HCT116 (cell line): ENCODE data around the gene ATP2B3. TPM values are rescaled to one million over a fixed set of nuclear protein-coding genes. Genes with fewer than 3 reads are reported as not detected.

Experiments
- ATAC-seq: fragments of 200-7000 bp; cut with Tn5 transposase; 2 replicates; pipeline ENCODE4 v1.9.1; 2020; ENCODE audit warnings: mild to moderate bottlenecking, moderate library complexity
- BruUV-seq: library from RNA; stranded (reverse); fragments of 400-500 nt; replicated peaks from 2 replicates; lab custom pipeline; 2021; lab: Mats Ljungman, UMichigan
- CTCF ChIA-PET: fragments of 300-600 bp; sonication (Branson Sonifier 250); formaldehyde crosslinking; loops from one replicate; lab custom pipeline; 2021; ENCODE audit warnings: antibody characterized with exemption; lab: Charles Lee
- POLR2A ChIA-PET: fragments of 300-600, 350-600 bp; sonication (Branson Sonifier 250); formaldehyde crosslinking; loops from one replicate; lab custom pipeline; 2021; ENCODE audit warnings: antibody characterized with exemption; lab: Charles Lee
- RAD21 ChIA-PET, 2 experiments: fragments of 300-600 bp; sonication (Branson Sonifier 250); formaldehyde crosslinking; loops; one replicate each; lab custom pipeline; 2023; ENCODE audit warnings: low total read pairs in 2 of 2; ENCODE audit not compliant: uncharacterized antibody in 2 of 2, unreplicated experiment in 2 of 2, low non-redundant PET in 1 of 2; lab: Charles Lee
- DNase-seq: peaks from one replicate; pipeline ENCODE4 v3.0.0-alpha.2; 2010; ENCODE audit warnings: low read depth, low spot score
- H2AFZ ChIP-seq: fragments of 200-600 bp; shearing (Covaris generic), sonication (generic); 2 replicates; pipeline ENCODE4 v1.6.1; 2017; ENCODE audit warnings: low read depth, mixed run types, mixed read lengths, antibody characterized with exemption, low read length; ENCODE audit not compliant: poor library complexity, severe bottlenecking
- H3K27ac ChIP-seq: 2 replicates; pipeline ENCODE4 v1.5.1; 2012; ENCODE audit warnings: low read depth, low read length
- H3K27me3 ChIP-seq: fragments of 200-600 bp; sonication (generic); 2 replicates; pipeline ENCODE4 v1.6.1; 2016; ENCODE audit warnings: mixed run types, low read length, mixed read lengths; ENCODE audit not compliant: insufficient read depth
- H3K36me3 ChIP-seq, 2 experiments: fragments of 200-500 bp in 1 of 2; fragments of 200-600 bp in 1 of 2; sonication (Bioruptor generic) in 1 of 2; sonication (generic) in 1 of 2; 2 replicates each; pipeline versions ENCODE4 v1.5.1 to v1.6.1; 2014 to 2016; ENCODE audit warnings: low read length in 2 of 2, inconsistent platforms in 1 of 2, mixed read lengths in 1 of 2, mixed run types in 1 of 2; ENCODE audit not compliant: insufficient read depth in 2 of 2, control insufficient read depth in 1 of 2
- H3K4me1 ChIP-seq, 2 experiments: fragments of 200-600 bp in 1 of 2; sonication (generic) in 1 of 2; 2 replicates each; pipeline versions ENCODE4 v1.5.1 to v1.6.1; 2012 to 2017; ENCODE audit warnings: low read length in 2 of 2, inconsistent platforms in 1 of 2, mild to moderate bottlenecking in 1 of 2, mixed read lengths in 1 of 2, mixed run types in 1 of 2, moderate library complexity in 1 of 2; ENCODE audit not compliant: insufficient read depth in 2 of 2, control insufficient read depth in 1 of 2
- H3K4me2 ChIP-seq: fragments of 200-600 bp; sonication (generic); 2 replicates; pipeline ENCODE4 v1.6.1; 2017; ENCODE audit warnings: mixed run types, low read length, mixed read lengths
- H3K4me3 ChIP-seq, 2 experiments: fragments of 200-600 bp in 1 of 2; sonication (generic) in 1 of 2; replicated peaks in 1 of 2; 2 replicates each; pipeline ENCODE4 v1.5.1; 2011 to 2016; ENCODE audit warnings: low read length in 2 of 2, control low read depth in 1 of 2, low read depth in 1 of 2, mild to moderate bottlenecking in 1 of 2, mixed read lengths in 1 of 2, mixed run types in 1 of 2
- H3K79me2 ChIP-seq: fragments of 200-600 bp; sonication (generic); 2 replicates; pipeline ENCODE4 v1.6.1; 2017; ENCODE audit warnings: mild to moderate bottlenecking, mixed run types, low read length, moderate library complexity, mixed read lengths; ENCODE audit not compliant: insufficient read depth
- H3K9ac ChIP-seq: fragments of 200-600 bp; sonication (generic); 2 replicates; pipeline ENCODE4 v1.6.1; 2016; ENCODE audit warnings: low read length, mixed read lengths
- H3K9me2 ChIP-seq: fragments of 200-600 bp; sonication (generic), shearing (Covaris generic); 2 replicates; pipeline ENCODE4 v1.6.1; 2017; ENCODE audit warnings: mixed run types, mild to moderate bottlenecking, moderate library complexity; ENCODE audit not compliant: insufficient read depth
- H3K9me3 ChIP-seq, 2 experiments: fragments of 200-500 bp in 1 of 2; fragments of 200-600 bp in 1 of 2; sonication (Bioruptor generic) in 1 of 2; sonication (generic) in 1 of 2; 2 replicates each; pipeline ENCODE4 v1.6.1; 2014 to 2017; ENCODE audit warnings: low read length in 2 of 2, mixed read lengths in 2 of 2, inconsistent platforms in 1 of 2, low read depth in 1 of 2, mild to moderate bottlenecking in 1 of 2, mixed run types in 1 of 2, moderate library complexity in 1 of 2; ENCODE audit not compliant: control insufficient read depth in 1 of 2, insufficient read depth in 1 of 2
- H4K20me1 ChIP-seq: fragments of 200-600 bp; sonication (generic), shearing (Covaris generic); 2 replicates; pipeline ENCODE4 v1.6.1; 2017; ENCODE audit warnings: mixed run types, mild to moderate bottlenecking, moderate library complexity; ENCODE audit not compliant: insufficient read depth
- ATF3 ChIP-seq: IDR thresholded peaks from 2 replicates; pipeline ENCODE4 v1.6.1; 2012
- CBX3 ChIP-seq: IDR thresholded peaks from 2 replicates; pipeline ENCODE4 v1.6.1; 2012; ENCODE audit warnings: low read depth
- CEBPB ChIP-seq: IDR thresholded peaks from 2 replicates; pipeline ENCODE4 v1.6.1; 2012; ENCODE audit warnings: low read depth
- EGR1 ChIP-seq: IDR thresholded peaks from 2 replicates; pipeline ENCODE4 v1.6.1; 2012; ENCODE audit warnings: low read depth
- ELF1 ChIP-seq: IDR thresholded peaks from 2 replicates; pipeline ENCODE4 v1.6.1; 2012; ENCODE audit warnings: low read depth, borderline replicate concordance
- EZH2 ChIP-seq: fragments of 200-600 bp; sonication (generic); IDR thresholded peaks from 2 replicates; pipeline ENCODE4 v1.6.1; 2017; ENCODE audit warnings: antibody characterized with exemption, mixed run types
- EZH2phosphoT487 ChIP-seq: fragments of 200-600 bp; IDR thresholded peaks from 2 replicates; pipeline ENCODE4 v1.6.1; 2018; ENCODE audit warnings: antibody characterized with exemption, borderline replicate concordance
- JUND ChIP-seq: IDR thresholded peaks from 2 replicates; pipeline ENCODE4 v1.6.1; 2012
- POLR2AphosphoS5 ChIP-seq: IDR thresholded peaks from 2 replicates; pipeline ENCODE4 v1.6.1; 2011; ENCODE audit warnings: mild to moderate bottlenecking, low read depth, low read length, moderate library complexity
- RAD21 ChIP-seq: IDR thresholded peaks from 2 replicates; pipeline ENCODE4 v1.6.1; 2012; ENCODE audit warnings: low read depth, mild to moderate bottlenecking
- SIN3A ChIP-seq: IDR thresholded peaks from 2 replicates; pipeline ENCODE4 v1.6.1; 2012; ENCODE audit warnings: low read depth
- SP1 ChIP-seq: IDR thresholded peaks from 2 replicates; pipeline ENCODE4 v1.6.1; 2012; ENCODE audit warnings: low read depth
- SRF ChIP-seq: IDR thresholded peaks from 2 replicates; pipeline ENCODE4 v1.6.1; 2012; ENCODE audit warnings: low read depth
- ZBTB33 ChIP-seq: IDR thresholded peaks from 2 replicates; pipeline ENCODE4 v1.6.1; 2011; ENCODE audit warnings: mild to moderate bottlenecking, low read length, moderate library complexity; ENCODE audit not compliant: insufficient replicate concordance; ENCODE audit errors: extremely low read depth
- ZNF274 ChIP-seq: fragments of 200-500 bp; sonication (Bioruptor generic); IDR thresholded peaks from 2 replicates; pipeline ENCODE4 v1.6.1; 2014; ENCODE audit warnings: mild to moderate bottlenecking, low read depth, low read length, inconsistent platforms
- intact Hi-C: fragments of 100-400 bp; cut with micrococcal nuclease; formaldehyde crosslinking; loops from 2 replicates; pipeline ENCODE4 v1.10.0; 2022
- total RNA-seq: library from RNA; stranded (reverse); gene quantifications from one replicate; pipeline ENCODE4 v1.2.1, GENCODE V29; 2021; ENCODE audit not compliant: unreplicated experiment
- TF ChIP-seq, protein P1 (sequence below), 3 experiments: fragments of 200-600 bp in 1 of 3; sonication (generic) in 1 of 3; IDR thresholded peaks in 2 of 3; conservative IDR thresholded peaks in 1 of 3; 2 replicates each; pipeline ENCODE4 v1.5.1; 2012 to 2017; ENCODE audit warnings: low read depth in 2 of 3, low read length in 2 of 3, antibody characterized with exemption in 1 of 3, borderline replicate concordance in 1 of 3, control low read depth in 1 of 3, mild to moderate bottlenecking in 1 of 3, mixed read lengths in 1 of 3, mixed run types in 1 of 3, moderate library complexity in 1 of 3; ENCODE audit not compliant: insufficient read depth in 1 of 3

The ATP2B3 gene
- total RNA-seq, 1 experiment from 2014 or later, result not detected

GRCh38 chrX:153611298-153612095, 94.1 kb downstream of the ATP2B3 start:
- Histone ChIP-seq H3K4me2 (no peak overlapping the region), H3K9me2 (no peaks in the 10 kb centered on the region), H2AFZ (no peak overlapping the region), H4K20me1 (no peaks in the 10 kb centered on the region), H3K27me3 (peaks cover 5% of the 10 kb centered on the region; the same call in 1 of the 2 replicates), H3K36me3 (no peaks in the 10 kb centered on the region), H3K9ac (no peak overlapping the region), H3K27ac (no peak overlapping the region), H3K9me3 (no peaks in the 10 kb centered on the region), H3K4me3 (no peak overlapping the region), H3K79me2 (no peaks in the 10 kb centered on the region), H3K4me1 (no peaks in the 10 kb centered on the region)
- no peak for TF ChIP-seq EGR1
- TF ChIP-seq ZNF274, result no peak
- TF ChIP-seq CBX3, result no peak
- TF ChIP-seq ELF1, result no peak
- TF ChIP-seq CEBPB, result no peak
- no peak for TF ChIP-seq RAD21
- no peak for TF ChIP-seq EZH2
- TF ChIP-seq EZH2phosphoT487, result no peak
- ChIA-PET POLR2A (no interaction called here), RAD21 (no interaction called here), CTCF (interaction anchor here (0.7 kb wide), 1 partner anchor 55 kb away, joined by 3 read pairs; no protein-coding TSS in a partner anchor)
- ATAC-seq, result no peak
- intact Hi-C loops, result loop anchor here (10.0 kb wide), 1 partner anchor 53 kb away; no protein-coding TSS in a partner anchor
- no peak for DNase-seq
- no TSS peak for BruUV-seq

DNA sequence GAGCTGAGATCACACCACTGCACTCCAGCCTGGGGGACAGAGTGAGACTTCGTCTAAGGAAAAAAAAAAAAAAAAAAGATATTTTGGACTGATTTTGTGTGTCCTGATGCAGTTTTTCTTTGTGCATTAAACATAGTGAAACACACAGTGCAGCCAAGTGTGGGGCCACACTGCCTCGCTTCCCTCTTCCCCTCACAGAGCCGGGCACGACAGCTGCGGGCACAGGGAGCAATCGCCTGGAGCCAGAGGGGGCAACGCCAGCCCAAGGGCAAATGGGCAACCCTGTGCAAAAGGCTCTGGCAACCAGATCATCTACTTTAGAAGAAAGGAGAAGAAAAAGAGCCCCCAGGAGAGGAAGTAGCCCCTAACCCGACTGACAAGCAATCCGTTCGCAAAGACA, 95.0 kb downstream of the ATP2B3 start:
- DNase-seq (no peak), ATAC-seq (no peak)
- Histone ChIP-seq H4K20me1 (no peaks in the 10 kb centered on the region), H3K79me2 (no peaks in the 10 kb centered on the region), H3K4me2 (no peak overlapping the region), H3K36me3 (no peaks in the 10 kb centered on the region), H3K9me2 (no peaks in the 10 kb centered on the region), H3K9me3 (no peaks in the 10 kb centered on the region), H3K27me3 (peaks cover 6% of the 10 kb centered on the region; the same call in 1 of the 2 replicates), H3K27ac (no peak overlapping the region), H2AFZ (no peak overlapping the region), H3K4me1 (no peaks in the 10 kb centered on the region), H3K4me3 (no peak overlapping the region), H3K9ac (no peak overlapping the region)
- ChIA-PET CTCF (interaction anchor here (0.7 kb wide), 1 partner anchor 54 kb away, joined by 3 read pairs; no protein-coding TSS in a partner anchor), RAD21 (no interaction called here), POLR2A (no interaction called here)
- no TSS peak for BruUV-seq
- intact Hi-C loops, result loop anchor here (10.0 kb wide), 1 partner anchor 52 kb away; no protein-coding TSS in a partner anchor
- no peak for TF ChIP-seq POLR2AphosphoS5
- TF ChIP-seq JUND, result no peak
- TF ChIP-seq SIN3A, result no peak
- TF ChIP-seq RAD21, result no peak
- no peak for TF ChIP-seq ATF3
- no peak for TF ChIP-seq SP1
- no peak for TF ChIP-seq SRF
- TF ChIP-seq, protein P1, sequence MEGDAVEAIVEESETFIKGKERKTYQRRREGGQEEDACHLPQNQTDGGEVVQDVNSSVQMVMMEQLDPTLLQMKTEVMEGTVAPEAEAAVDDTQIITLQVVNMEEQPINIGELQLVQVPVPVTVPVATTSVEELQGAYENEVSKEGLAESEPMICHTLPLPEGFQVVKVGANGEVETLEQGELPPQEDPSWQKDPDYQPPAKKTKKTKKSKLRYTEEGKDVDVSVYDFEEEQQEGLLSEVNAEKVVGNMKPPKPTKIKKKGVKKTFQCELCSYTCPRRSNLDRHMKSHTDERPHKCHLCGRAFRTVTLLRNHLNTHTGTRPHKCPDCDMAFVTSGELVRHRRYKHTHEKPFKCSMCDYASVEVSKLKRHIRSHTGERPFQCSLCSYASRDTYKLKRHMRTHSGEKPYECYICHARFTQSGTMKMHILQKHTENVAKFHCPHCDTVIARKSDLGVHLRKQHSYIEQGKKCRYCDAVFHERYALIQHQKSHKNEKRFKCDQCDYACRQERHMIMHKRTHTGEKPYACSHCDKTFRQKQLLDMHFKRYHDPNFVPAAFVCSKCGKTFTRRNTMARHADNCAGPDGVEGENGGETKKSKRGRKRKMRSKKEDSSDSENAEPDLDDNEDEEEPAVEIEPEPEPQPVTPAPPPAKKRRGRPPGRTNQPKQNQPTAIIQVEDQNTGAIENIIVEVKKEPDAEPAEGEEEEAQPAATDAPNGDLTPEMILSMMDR (IDR thresholded peaks at IDR 0.05 in 2 of 3, conservative IDR thresholded peaks at IDR 0.05 in 1 of 3; ENCODE audit: borderline replicate concordance in 1 of 3, insufficient read depth in 1 of 3, low read depth in 2 of 3, low read length in 2 of 3), result no peak
- TF ChIP-seq EZH2phosphoT487, result no peak
- TF ChIP-seq EGR1, result no peak
- TF ChIP-seq ZBTB33, result no peak
